IPS DF 19.7 (cell line): ENCODE measurements around the gene CDC34.

Experiments
- DNase-seq: peaks from one replicate; pipeline ENCODE4 v3.0.0-alpha.2; 2013; ENCODE audit warnings: low read depth, low spot score

CDC34 gene

GRCh38 chr19:497491-497868, 34.1 kb upstream of the CDC34 start:
- DNase-seq = no peak

GRCh38 chr19:497869-498510, 33.6 kb upstream of the CDC34 start:
- no peak for DNase-seq

GRCh38 chr19:498511-498891, 33.1 kb upstream of the CDC34 start:
- DNase-seq = no peak

DNA sequence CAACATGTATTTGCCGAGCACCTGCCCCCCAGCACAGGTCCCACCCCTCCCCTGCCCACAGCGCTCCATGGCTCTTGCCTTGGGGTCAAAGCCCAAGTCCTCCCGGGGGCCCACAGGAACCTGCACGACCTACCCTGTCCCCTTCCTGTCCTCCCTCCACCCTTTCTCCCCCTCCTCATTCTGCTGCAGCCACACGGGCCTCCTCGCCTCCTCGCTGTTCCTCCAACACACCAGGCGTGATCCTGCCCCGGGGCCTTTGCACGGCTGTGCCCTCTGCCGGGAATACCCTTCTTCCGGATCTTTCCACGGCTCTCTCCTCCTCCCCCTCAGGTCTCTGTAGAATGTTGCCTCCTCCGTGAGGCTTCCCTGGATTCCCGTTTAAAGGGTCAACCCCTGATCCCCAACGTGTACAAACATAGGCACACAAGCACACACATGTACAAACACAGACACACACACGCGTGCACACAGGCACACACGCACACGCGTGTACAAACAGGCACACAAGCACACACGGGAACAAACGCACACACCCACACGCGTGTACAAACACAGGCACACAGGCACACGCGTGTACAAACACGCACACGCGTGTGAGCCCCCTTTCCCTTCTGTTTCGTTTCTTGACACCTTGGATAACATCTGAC, 32.5 kb upstream of the CDC34 start:
- no peak for DNase-seq

- DNase-seq = no peak
Observed at GRCh38 chr19:501646-502045, 29.9 kb upstream of the CDC34 start.

GRCh38 chr19:504616-505015, 26.9 kb upstream of the CDC34 start:
- no peak for DNase-seq

- peak; percentile 99 for DNase-seq
Observed at GRCh38 chr19:506404-507285, 24.9 kb upstream of the CDC34 start.

- no peak for DNase-seq
Observed at GRCh38 chr19:507286-508203, 24.0 kb upstream of the CDC34 start, which contains the start of gene TPGS1. Gene TPGS1 (plus strand): TSS chr19:507497. CDS start chr19:507507, 10 bp downstream.

GRCh38 chr19:508204-509150, 23.1 kb upstream of the CDC34 start:
- no peak for DNase-seq

DNA sequence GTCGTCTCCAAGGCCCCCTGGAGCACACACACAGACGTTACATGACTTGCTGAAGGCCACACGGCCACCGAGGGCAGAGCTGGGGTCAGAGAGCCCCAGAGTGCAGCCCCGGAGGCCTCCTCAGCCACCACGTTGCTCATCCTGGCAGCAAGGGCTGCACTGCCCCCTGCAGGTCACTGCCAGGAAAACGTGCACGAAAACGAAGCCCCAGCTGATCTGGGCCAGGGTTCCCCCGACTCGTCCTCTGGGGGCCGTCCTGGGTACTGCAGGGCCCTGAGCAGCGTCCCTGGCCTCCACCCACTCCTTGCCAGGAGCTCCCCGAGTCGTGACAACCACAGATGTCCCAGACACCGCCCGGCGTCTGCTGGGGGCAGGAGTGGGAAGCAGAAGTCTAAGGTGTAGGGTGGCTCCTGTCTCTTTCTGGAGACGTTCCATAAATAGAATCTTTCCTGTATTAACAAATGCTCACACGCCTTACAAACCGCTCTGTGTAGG, 20.9 kb upstream of the CDC34 start:
- DNase-seq = no peak

- no peak for DNase-seq
Observed at GRCh38 chr19:511101-511851, 20.3 kb upstream of the CDC34 start.

- no peak for DNase-seq
Observed at GRCh38 chr19:512547-513365, 18.8 kb upstream of the CDC34 start.

- DNase-seq = no peak
Observed at GRCh38 chr19:513368-514165, 18.0 kb upstream of the CDC34 start.

DNA sequence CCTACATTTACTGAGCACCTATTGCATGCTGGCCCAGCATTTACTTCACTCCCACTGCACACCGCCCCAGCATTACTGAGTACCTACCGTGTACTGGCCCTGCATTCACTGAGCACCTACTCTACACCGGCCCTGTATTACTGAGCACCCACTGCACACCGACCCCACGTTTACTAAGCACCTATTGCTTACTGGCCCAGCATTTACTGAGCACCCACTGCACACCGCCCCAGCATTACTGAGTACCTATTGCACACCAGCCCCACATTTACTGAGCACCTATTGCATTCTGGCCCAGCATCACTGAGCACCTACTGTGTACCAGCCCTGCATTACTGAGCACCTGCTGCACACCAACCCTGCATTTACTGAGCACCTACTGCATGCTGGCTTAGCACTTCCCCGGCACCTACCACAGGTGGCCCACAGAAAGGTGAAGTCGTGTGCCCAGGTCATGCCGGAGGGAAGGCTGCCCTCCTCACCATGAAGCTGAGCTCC, 17.3 kb upstream of the CDC34 start:
- no peak for DNase-seq

GRCh38 chr19:517721-518597, 13.6 kb upstream of the CDC34 start:
- no peak for DNase-seq

- DNase-seq = no peak
Observed at GRCh38 chr19:518598-519231, 12.8 kb upstream of the CDC34 start.
